ENCODE data around the gene GAGE10. TPM values are rescaled to one million over a fixed set of nuclear protein-coding genes. Genes with fewer than 3 reads are reported as not detected.

Gene GAGE10
- total and polyA plus RNA-seq, 4 donors: not detected

GRCh38 chrX:49308604-49309269, 5.3 kb downstream of the GAGE10 start:
- ATAC-seq (ENCODE audit: insufficient read depth, low FRiP score): peak; percentile 41
- Histone ChIP-seq H3K4me1 (ENCODE audit: control insufficient read depth in 5 of 5, insufficient read depth in 5 of 5, low read length in 5 of 5) (peaks cover 0 to 2% (median 0%) of the 10 kb centered on the region in 5 donors), H3K4me3 (no peak overlapping the region), H3K9ac (ENCODE audit: insufficient read depth in 1 of 2, low read length in 2 of 2) (no peak overlapping the region), H3K27ac (ENCODE audit: low read depth in 1 of 2, low read length in 1 of 2) (peak overlapping the region; percentile 14 to 69), H3K9me3 (ENCODE audit: control insufficient read depth in 4 of 4, insufficient read depth in 3 of 4, low read length in 3 of 4) (no peaks in the 10 kb centered on the region), H3K36me3 (ENCODE audit: control insufficient read depth in 4 of 4, insufficient read depth in 4 of 4, low read length in 4 of 4) (no peaks in the 10 kb centered on the region), H3K27me3 (ENCODE audit: control insufficient read depth in 3 of 3, insufficient read depth in 3 of 3, low read length in 2 of 3) (no peaks in the 10 kb centered on the region)
- DNase-seq: peak in 2 of 3 donors; percentile 25 to 56
- TF ChIP-seq CTCF (IDR thresholded peaks at IDR 0.05; ENCODE audit: control extremely low read depth, extremely low read depth): no peak
- WGBS, 2 donors: 41 to 64% methylated on average over 13 to 15 of the region's 15 CpGs

- H3K9me3 ChIP-seq (ENCODE audit: control insufficient read depth in 4 of 4, insufficient read depth in 3 of 4, low read length in 3 of 4): no peaks in the 10 kb centered on the region
- no peaks in the 10 kb centered on the region for H3K36me3 ChIP-seq (ENCODE audit: control insufficient read depth in 4 of 4, insufficient read depth in 4 of 4, low read length in 4 of 4)
- 6 to 29% methylated on average over 8 of the region's 8 CpGs for WGBS, 2 donors
Measured at GRCh38 chrX:49309401-49309981, 6.0 kb downstream of the GAGE10 start.

GRCh38 chrX:49310371-49310770, 6.9 kb downstream of the GAGE10 start:
- 83% methylated on average over 17 to 18 of the region's 18 CpGs for WGBS, 2 donors
- peaks cover 0 to 3% (median 0%) of the 10 kb centered on the region in 3 donors for H3K27me3 ChIP-seq (ENCODE audit: control insufficient read depth in 3 of 3, insufficient read depth in 3 of 3, low read length in 2 of 3)
- H3K9ac ChIP-seq (ENCODE audit: insufficient read depth in 1 of 2, low read length in 2 of 2): no peak overlapping the region
- no peak for TF ChIP-seq CTCF (IDR thresholded peaks at IDR 0.05; ENCODE audit: control extremely low read depth, extremely low read depth)
- peaks cover 0 to 2% (median 0%) of the 10 kb centered on the region in 5 donors for H3K4me1 ChIP-seq (ENCODE audit: control insufficient read depth in 5 of 5, insufficient read depth in 5 of 5, low read length in 5 of 5)
- H3K9me3 ChIP-seq (ENCODE audit: control insufficient read depth in 4 of 4, insufficient read depth in 3 of 4, low read length in 3 of 4): no peaks in the 10 kb centered on the region
- ATAC-seq (ENCODE audit: insufficient read depth, low FRiP score): no peak
- no peak for DNase-seq
- H3K27ac ChIP-seq (ENCODE audit: low read depth in 1 of 2, low read length in 1 of 2): no peak overlapping the region
- H3K36me3 ChIP-seq (ENCODE audit: control insufficient read depth in 4 of 4, insufficient read depth in 4 of 4, low read length in 4 of 4): no peaks in the 10 kb centered on the region
- no peak overlapping the region for H3K4me3 ChIP-seq

More at GRCh38 chrX:49309401-49309981, 6.0 kb downstream of the GAGE10 start:
- Histone ChIP-seq H3K9ac (ENCODE audit: insufficient read depth in 1 of 2, low read length in 2 of 2) (peak overlapping the region in 1 of 2 donors; percentile 67), H3K27ac (ENCODE audit: low read depth in 1 of 2, low read length in 1 of 2) (peak overlapping the region; percentile 14 to 74), H3K4me1 (ENCODE audit: control insufficient read depth in 5 of 5, insufficient read depth in 5 of 5, low read length in 5 of 5) (peaks cover 0 to 2% (median 0%) of the 10 kb centered on the region in 5 donors), H3K4me3 (no peak overlapping the region), H3K27me3 (ENCODE audit: control insufficient read depth in 3 of 3, insufficient read depth in 3 of 3, low read length in 2 of 3) (peaks cover 0 to 3% (median 0%) of the 10 kb centered on the region in 3 donors)
- no peak for TF ChIP-seq CTCF (IDR thresholded peaks at IDR 0.05; ENCODE audit: control extremely low read depth, extremely low read depth)
- ATAC-seq (ENCODE audit: insufficient read depth, low FRiP score): no peak
- DNase-seq: peak; percentile 40 to 78 (median 71)

Data from lung (tissue), 12 donors.